Mucosa of rectum (tissue), 2 donors: Measurements from ENCODE around the gene ALG8.
A peak's percentile ranks its signal among the peaks of the same experiment; 100 is the strongest.
"Not testable (repeated sequence)": the region's sequence is repeated elsewhere in the genome, so short reads cannot be mapped to it uniquely, and the experiment has no call there.

Source experiments
- H3K27ac ChIP-seq, 2 donors: one replicate each; pipeline ENCODE4 v1.7.0; 2013; ENCODE audit warnings: inconsistent platforms in 2 of 2, low read depth in 2 of 2, low read length in 2 of 2
- H3K27me3 ChIP-seq, 2 donors: one replicate each; pipeline ENCODE4 v1.7.0; 2013; ENCODE audit warnings: low read length in 2 of 2; ENCODE audit not compliant: control insufficient read depth in 2 of 2, insufficient read depth in 2 of 2
- H3K36me3 ChIP-seq, 2 donors: one replicate each; pipeline ENCODE4 v1.7.0; 2013; ENCODE audit warnings: low read length in 2 of 2; ENCODE audit not compliant: control insufficient read depth in 2 of 2, insufficient read depth in 2 of 2
- H3K4me1 ChIP-seq, 2 donors: one replicate each; pipeline ENCODE4 v1.7.0; 2013; ENCODE audit warnings: low read length in 2 of 2, mild to moderate bottlenecking in 1 of 2; ENCODE audit not compliant: control insufficient read depth in 2 of 2, insufficient read depth in 2 of 2
- H3K4me3 ChIP-seq, 2 donors: one replicate each; pipeline ENCODE4 v1.7.0; 2013; ENCODE audit warnings: low read length in 2 of 2
- H3K9ac ChIP-seq, 2 donors: one replicate each; pipeline ENCODE4 v1.7.0; 2013; ENCODE audit warnings: low read length in 2 of 2, low read depth in 1 of 2, mild to moderate bottlenecking in 1 of 2
- H3K9me3 ChIP-seq, 2 donors: one replicate each; pipeline ENCODE4 v1.7.0; 2013; ENCODE audit warnings: low read length in 2 of 2; ENCODE audit not compliant: control insufficient read depth in 2 of 2
- donor health status: healthy.
- donor health status: Normal muscosa, but diverticular disease.

The ALG8 gene

DNA sequence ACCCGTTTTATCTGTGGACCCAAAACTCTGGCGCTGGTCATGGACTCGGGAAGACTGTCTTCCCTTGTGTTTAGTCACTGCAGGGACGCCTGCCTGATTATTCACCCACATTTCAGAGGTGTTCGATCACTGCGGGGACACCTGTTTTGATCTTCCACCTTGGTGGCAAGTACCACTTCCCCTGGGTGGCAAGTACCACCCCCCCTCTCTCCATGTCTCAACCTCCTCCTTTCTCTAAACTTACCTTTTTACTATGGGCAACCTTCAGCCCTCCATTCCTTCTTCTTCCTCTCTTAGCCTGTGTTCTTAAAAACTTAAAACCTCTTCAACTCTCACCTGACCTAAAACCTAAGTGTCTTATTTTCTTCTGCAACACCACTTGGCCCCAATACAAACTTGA is 57.8 kb downstream of the ALG8 start:
- Histone ChIP-seq H3K36me3 (no peaks in the 10 kb centered on the region), H3K4me3 (no peak overlapping the region), H3K27me3 (no peaks in the 10 kb centered on the region), H3K9me3 (no peaks in the 10 kb centered on the region), H3K27ac (no peak overlapping the region), H3K9ac (no peak overlapping the region), H3K4me1 (peaks cover 9 to 13% of the 10 kb centered on the region in 2 donors)

- Histone ChIP-seq H3K27me3 (no peaks in the 10 kb centered on the region), H3K9me3 (no peaks in the 10 kb centered on the region), H3K36me3 (no peaks in the 10 kb centered on the region), H3K9ac (no peak overlapping the region), H3K27ac (no peak overlapping the region), H3K4me1 (peaks cover 11 to 14% of the 10 kb centered on the region in 2 donors), H3K4me3 (no peak overlapping the region)
Measured at GRCh38 chr11:78080818-78081495, 58.5 kb downstream of the ALG8 start.

GRCh38 chr11:78080084-78080817 is 59.2 kb downstream of the ALG8 start:
- H3K4me1 ChIP-seq, result peaks cover 13 to 14% of the 10 kb centered on the region in 2 donors
- peak overlapping the region; percentile 90 to 95 for H3K9ac ChIP-seq
- peak overlapping the region; percentile 94 to 95 for H3K4me3 ChIP-seq
- no peaks in the 10 kb centered on the region for H3K9me3 ChIP-seq
- peak overlapping the region; percentile 80 to 81 for H3K27ac ChIP-seq
- H3K27me3 ChIP-seq, result no peaks in the 10 kb centered on the region
- no peaks in the 10 kb centered on the region for H3K36me3 ChIP-seq

DNA sequence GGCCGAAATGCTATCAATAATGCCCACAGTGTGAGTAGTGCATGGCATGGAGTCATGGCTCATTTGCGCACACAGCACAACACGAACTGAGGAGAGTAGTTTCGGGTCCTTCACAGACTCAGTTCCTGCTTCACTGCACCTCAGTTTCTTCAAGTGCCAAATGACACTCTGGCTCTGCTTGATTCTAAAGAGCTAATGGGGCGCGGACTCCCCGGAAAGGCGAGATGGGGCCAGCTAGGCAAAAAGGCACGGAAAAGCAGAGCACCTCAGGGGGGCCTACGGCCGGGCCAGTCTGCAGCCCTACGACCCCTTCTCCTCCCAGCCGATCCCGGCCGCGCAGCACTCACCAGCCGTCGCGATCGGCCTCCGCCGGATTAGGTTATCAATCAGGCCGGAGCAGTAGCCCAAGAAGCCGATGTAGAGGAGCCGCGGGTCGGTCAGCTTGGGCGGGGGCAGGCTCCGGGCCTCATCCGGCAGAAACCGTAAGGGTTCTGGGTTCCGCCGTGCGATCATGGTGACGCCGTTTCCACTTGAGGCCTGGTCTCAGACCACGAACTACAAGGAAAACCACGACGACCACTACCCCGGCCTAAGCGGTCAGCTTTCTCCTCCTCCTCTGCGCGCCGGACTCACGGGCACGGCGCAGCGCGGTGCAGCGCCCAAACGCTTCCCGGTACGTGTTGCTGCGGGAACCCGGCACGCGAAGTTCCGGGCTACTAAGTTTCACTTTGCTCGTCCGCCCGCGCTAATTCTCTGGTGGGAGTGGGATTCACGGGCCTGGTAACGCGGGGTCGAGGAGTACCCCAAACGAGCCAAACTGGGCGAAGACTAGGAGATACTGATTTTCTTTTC is 60.0 kb downstream of the ALG8 start, which contains the start of gene NDUFC2:
Gene NDUFC2, minus strand, starts transcription at position 631 of the 852 bp plus-strand sequence. Its CDS starts 118 bp downstream, at position 513.
- Histone ChIP-seq H3K9me3 (no peaks in the 10 kb centered on the region), H3K27me3 (no peaks in the 10 kb centered on the region), H3K4me3 (peak within 1 kb of the TSS; percentile 94 to 95), H3K9ac (peak within 1 kb of the TSS; percentile 90 to 95), H3K27ac (peak within 1 kb of the TSS; percentile 80 to 81), H3K4me1 (peaks cover 13 to 14% of the 10 kb centered on the region in 2 donors), H3K36me3 (no peaks in the 10 kb centered on the region)

- Histone ChIP-seq H3K9me3 (no peaks in the 10 kb centered on the region), H3K27ac (no peak overlapping the region), H3K4me3 (peak overlapping the region; percentile 94 to 95), H3K27me3 (no peaks in the 10 kb centered on the region), H3K4me1 (peaks cover 13 to 14% of the 10 kb centered on the region in 2 donors), H3K9ac (peak overlapping the region; percentile 90 to 95), H3K36me3 (no peaks in the 10 kb centered on the region)
Measured at GRCh38 chr11:78078218-78079167, 60.9 kb downstream of the ALG8 start.

GRCh38 chr11:78077592-78077991 is 61.8 kb downstream of the ALG8 start:
- not testable (repeated sequence) for H3K9me3 ChIP-seq, H3K27ac ChIP-seq, H3K36me3 ChIP-seq, H3K27me3 ChIP-seq, H3K9ac ChIP-seq
- Histone ChIP-seq H3K4me1 (peaks cover 13 to 14% of the 10 kb centered on the region in 2 donors), H3K4me3 (peak overlapping the region; percentile 27 to 94)

DNA sequence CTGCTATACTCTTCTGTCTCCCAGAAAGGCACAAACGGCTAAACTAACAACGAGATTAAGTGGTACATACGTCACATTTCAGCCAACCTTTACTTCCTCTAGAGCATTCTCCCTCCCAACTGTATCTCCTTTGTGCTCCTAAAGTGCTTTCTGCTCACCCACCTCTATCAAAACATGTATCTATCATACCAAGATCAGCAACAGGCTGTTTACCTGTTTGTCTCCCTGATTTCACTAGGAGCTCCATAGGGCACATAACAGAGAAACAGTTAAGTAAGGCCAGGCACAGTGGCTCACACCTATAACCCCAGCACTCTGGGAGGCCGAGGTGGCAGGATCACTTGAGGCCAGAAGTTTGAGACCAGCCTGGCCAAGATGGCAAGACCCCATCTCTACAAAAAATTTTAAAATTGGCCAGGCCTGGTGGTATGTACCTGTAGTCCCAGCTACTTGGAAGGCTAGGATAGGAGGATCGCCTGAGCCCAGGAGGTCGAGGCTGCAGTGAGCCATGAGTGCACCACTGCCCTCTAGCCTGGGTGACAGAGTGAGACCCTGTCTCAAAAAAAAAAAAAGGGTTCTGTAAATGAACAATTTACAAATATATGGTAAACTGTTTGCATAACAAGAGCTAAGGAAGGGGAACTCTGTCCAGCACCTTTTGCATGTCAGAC is 62.6 kb downstream of the ALG8 start:
- Histone ChIP-seq H3K27me3 (no peaks in the 10 kb centered on the region), H3K4me3 (peak overlapping the region in 1 of 2 donors; percentile 9), H3K4me1 (peaks cover 13 to 14% of the 10 kb centered on the region in 2 donors), H3K9me3 (no peaks in the 10 kb centered on the region), H3K27ac (no peak overlapping the region), H3K36me3 (peaks cover 4% of the 10 kb centered on the region in 2 donors), H3K9ac (no peak overlapping the region)

- Histone ChIP-seq H3K4me1 (peaks cover 13 to 14% of the 10 kb centered on the region in 2 donors), H3K9me3 (no peaks in the 10 kb centered on the region), H3K36me3 (peaks cover 19 to 21% of the 10 kb centered on the region in 2 donors), H3K9ac (no peak overlapping the region), H3K27ac (no peak overlapping the region), H3K4me3 (no peak overlapping the region), H3K27me3 (no peaks in the 10 kb centered on the region)
Measured at GRCh38 chr11:78074756-78075155, 64.7 kb downstream of the ALG8 start.

- Histone ChIP-seq H3K4me3 (no peak overlapping the region), H3K27ac (no peak overlapping the region), H3K9me3 (no peaks in the 10 kb centered on the region), H3K4me1 (peaks cover 4 to 10% of the 10 kb centered on the region in 2 donors), H3K27me3 (no peaks in the 10 kb centered on the region), H3K36me3 (peaks cover 34 to 36% of the 10 kb centered on the region in 2 donors), H3K9ac (no peak overlapping the region)
Measured at GRCh38 chr11:78072455-78072854, 67.0 kb downstream of the ALG8 start.
